H9 (cell line): Measurements from ENCODE around the gene MICAL3. TPM values are rescaled to one million over a fixed set of nuclear protein-coding genes. Genes with fewer than 3 reads are reported as not detected.

Experiments
- DNase-seq: peaks from one replicate; pipeline ENCODE4 v3.0.0-alpha.2; 2017
- H2AFZ ChIP-seq: one replicate; pipeline ENCODE4 v1.6.1; 2013; ENCODE audit warnings: mild to moderate bottlenecking, low read length, control low read depth, moderate library complexity
- H2AK5ac ChIP-seq: 2 replicates; pipeline ENCODE4 v1.6.1; 2013; ENCODE audit warnings: low read length, control low read depth, mixed read lengths; ENCODE audit not compliant: insufficient read length
- H2BK120ac ChIP-seq: one replicate; pipeline ENCODE4 v1.6.1; 2013; ENCODE audit warnings: low read depth, mild to moderate bottlenecking, low read length, control low read depth, inconsistent platforms; ENCODE audit not compliant: poor library complexity, severe bottlenecking
- H2BK12ac ChIP-seq: 2 replicates; pipeline ENCODE4 v1.6.1; 2013; ENCODE audit warnings: low read length, control low read depth, mixed read lengths, low read depth; ENCODE audit not compliant: insufficient read length
- H2BK15ac ChIP-seq: 2 replicates; pipeline ENCODE4 v1.6.1; 2013; ENCODE audit warnings: low read depth, low read length, control low read depth
- H2BK20ac ChIP-seq: one replicate; pipeline ENCODE4 v1.6.1; 2013; ENCODE audit warnings: low read depth, mild to moderate bottlenecking, low read length, control low read depth, inconsistent platforms; ENCODE audit not compliant: poor library complexity, severe bottlenecking
- H2BK5ac ChIP-seq: 2 replicates; pipeline ENCODE4 v1.6.1; 2013; ENCODE audit warnings: low read length, control low read depth, mixed read lengths; ENCODE audit not compliant: insufficient read length
- H3K14ac ChIP-seq: 2 replicates; pipeline ENCODE4 v1.6.1; 2013; ENCODE audit warnings: low read length, control low read depth; ENCODE audit not compliant: insufficient read depth
- H3K18ac ChIP-seq: 2 replicates; pipeline ENCODE4 v1.6.1; 2013; ENCODE audit warnings: low read depth, mild to moderate bottlenecking, mixed read lengths, low read length, control low read depth; ENCODE audit not compliant: insufficient read length
- H3K23ac ChIP-seq: 2 replicates; pipeline ENCODE4 v1.6.1; 2013; ENCODE audit warnings: low read length, control low read depth, mixed read lengths, low read depth; ENCODE audit not compliant: insufficient read length
- H3K23me2 ChIP-seq: 2 replicates; pipeline ENCODE4 v1.6.1; 2013; ENCODE audit warnings: low read depth, mild to moderate bottlenecking, mixed read lengths, low read length, control low read depth; ENCODE audit not compliant: insufficient read length, poor library complexity, severe bottlenecking
- H3K27ac ChIP-seq: 2 replicates; pipeline ENCODE4 v1.5.1; 2013; ENCODE audit warnings: low read length, control low read depth, mixed read lengths, low read depth; ENCODE audit not compliant: insufficient read length
- H3K27me3 ChIP-seq: 2 replicates; pipeline ENCODE4 v1.6.1; 2013; ENCODE audit warnings: low read length, control low read depth, inconsistent platforms; ENCODE audit not compliant: insufficient read depth
- H3K4ac ChIP-seq: 2 replicates; pipeline ENCODE4 v1.6.1; 2013; ENCODE audit warnings: low read depth, mild to moderate bottlenecking, control low read depth, inconsistent platforms, low read length, moderate library complexity
- H3K4me1 ChIP-seq: 2 replicates; pipeline ENCODE4 v1.6.1; 2013; ENCODE audit warnings: low read length, control low read depth, inconsistent platforms; ENCODE audit not compliant: insufficient read depth
- H3K4me2 ChIP-seq: 2 replicates; pipeline ENCODE4 v1.6.1; 2013; ENCODE audit warnings: low read length, control low read depth, mixed read lengths; ENCODE audit not compliant: insufficient read length, insufficient read depth
- H3K56ac ChIP-seq: 2 replicates; pipeline ENCODE4 v1.6.1; 2013; ENCODE audit warnings: low read depth, mild to moderate bottlenecking, mixed read lengths, low read length, control low read depth; ENCODE audit not compliant: insufficient read length
- H3K79me1 ChIP-seq: 2 replicates; pipeline ENCODE4 v1.6.1; 2013; ENCODE audit warnings: low read depth, mild to moderate bottlenecking, moderate library complexity, low read length, control low read depth, inconsistent platforms; ENCODE audit not compliant: insufficient read depth, poor library complexity, severe bottlenecking
- H3K79me2 ChIP-seq: 2 replicates; pipeline ENCODE4 v1.6.1; 2013; ENCODE audit warnings: low read length, control low read depth, inconsistent platforms; ENCODE audit not compliant: insufficient read depth
- H3K9ac ChIP-seq: 2 replicates; pipeline ENCODE4 v1.6.1; 2013; ENCODE audit warnings: low read length, control low read depth, mixed read lengths; ENCODE audit not compliant: insufficient read length; ENCODE audit errors: extremely low read depth
- H3K9me3 ChIP-seq: one replicate; pipeline ENCODE4 v1.6.1; 2013; ENCODE audit warnings: low read depth, low read length, inconsistent platforms; ENCODE audit not compliant: control insufficient read depth
- H3T11ph ChIP-seq: one replicate; pipeline ENCODE4 v1.6.1; 2013; ENCODE audit warnings: mild to moderate bottlenecking, low read length, control low read depth, inconsistent platforms
- H4K20me1 ChIP-seq: one replicate; pipeline ENCODE4 v1.6.1; 2013; ENCODE audit not compliant: control insufficient read depth, insufficient read length, insufficient read depth
- H4K5ac ChIP-seq: 2 replicates; pipeline ENCODE4 v1.6.1; 2013; ENCODE audit warnings: low read depth, mild to moderate bottlenecking, mixed read lengths, low read length, control low read depth; ENCODE audit not compliant: insufficient read length
- H4K8ac ChIP-seq: replicated peaks from 2 replicates; pipeline ENCODE4 v1.6.1; 2013; ENCODE audit warnings: low read length, control low read depth, mixed read lengths, low read depth; ENCODE audit not compliant: insufficient read length
- H4K91ac ChIP-seq: 2 replicates; pipeline ENCODE4 v1.6.1; 2013; ENCODE audit warnings: low read depth, mild to moderate bottlenecking, moderate library complexity, mixed read lengths, low read length, control low read depth; ENCODE audit not compliant: insufficient read length
- H3K27ac Mint-ChIP-seq, 3 experiments: 2 replicates in 2 of 3; 3 replicates in 1 of 3; pipeline ENCODE4 v1.8.0; 2020 to 2021; ENCODE audit warnings: mixed read lengths in 3 of 3, mild to moderate bottlenecking in 1 of 3, moderate library complexity in 1 of 3
- H3K27me3 Mint-ChIP-seq: 2 replicates; pipeline ENCODE4 v1.8.0; 2021; ENCODE audit warnings: low read depth, mild to moderate bottlenecking, moderate library complexity, mixed read lengths
- H3K36me3 Mint-ChIP-seq, 3 experiments: 2 replicates in 2 of 3; 3 replicates in 1 of 3; pipeline ENCODE4 v1.8.0; 2020 to 2021; ENCODE audit warnings: low read depth in 3 of 3, mixed read lengths in 3 of 3; ENCODE audit not compliant: insufficient read depth in 1 of 3
- H3K4me1 Mint-ChIP-seq, 2 experiments: 2 replicates each; pipeline ENCODE4 v1.8.0; 2020; ENCODE audit warnings: mixed read lengths in 2 of 2
- H3K4me3 Mint-ChIP-seq, 2 experiments: 2 replicates in 1 of 2; 3 replicates in 1 of 2; pipeline ENCODE4 v1.8.0; 2020 to 2021; ENCODE audit warnings: mild to moderate bottlenecking in 2 of 2, mixed read lengths in 2 of 2, moderate library complexity in 1 of 2
- H3K9me3 Mint-ChIP-seq, 2 experiments: 2 replicates in 1 of 2; 3 replicates in 1 of 2; pipeline ENCODE4 v1.8.0; 2020; ENCODE audit warnings: mild to moderate bottlenecking in 2 of 2, mixed read lengths in 2 of 2, moderate library complexity in 1 of 2
- CTCF ChIP-seq: fragments of 200-600 bp; sonication (generic); conservative IDR thresholded peaks from 3 replicates; pipeline ENCODE4 v1.8.0; 2021; ENCODE audit warnings: antibody characterized with exemption, mild to moderate bottlenecking
- WGBS: extraction: QIAGEN DNeasy Blood & Tissue Kit; methylation state at CpG from one replicate; pipeline ENCODE4 v1.1.7; 2013; ENCODE audit warnings: missing lambda C conversion rate, low lambda C conversion rate, mixed read lengths; ENCODE audit not compliant: insufficient read length; ENCODE audit errors: extremely low coverage; 5-methylcytosine and 5-hydroxymethylcytosine counted together
- total RNA-seq: library from RNA; stranded (reverse); gene quantifications from 2 replicates; pipeline ENCODE4 v1.2.1, GENCODE V29; 2021

MICAL3 gene
- total RNA-seq, 1 experiment from 2014 or later = 50.2 TPM

DNA sequence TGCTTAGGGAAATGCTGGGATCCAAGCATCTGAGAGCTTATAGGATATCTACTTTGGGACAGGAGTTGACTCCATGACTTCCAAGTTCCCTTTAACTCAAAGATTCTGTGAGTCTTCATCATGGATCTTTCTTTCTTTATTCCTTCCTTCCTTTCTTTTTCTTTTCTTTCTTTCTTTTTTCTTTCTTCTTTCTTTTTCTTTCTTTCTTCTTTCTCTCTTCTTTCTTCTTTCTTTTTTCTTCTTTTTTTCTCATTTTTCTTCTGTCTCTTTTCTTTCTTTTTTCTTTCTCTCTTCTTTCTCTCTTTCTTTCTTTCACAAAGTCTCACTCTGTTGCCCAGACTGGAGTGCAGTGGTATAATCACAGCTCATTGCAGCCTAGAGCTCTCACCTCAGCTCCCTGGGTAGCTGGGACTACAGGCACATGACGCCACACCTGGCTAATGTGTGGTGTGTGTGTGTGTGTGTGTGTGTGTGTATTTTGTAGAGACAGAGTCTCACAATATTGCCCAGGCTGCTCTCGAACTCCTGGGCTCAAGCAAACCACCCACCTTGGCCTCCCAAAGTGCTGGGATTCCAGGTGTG, 5.4 kb upstream of the MICAL3 start:
- H3K4ac ChIP-seq = no peak overlapping the region
- no peak overlapping the region for H4K5ac ChIP-seq
- peaks cover 6 to 10% of the 10 kb centered on the region in 2 experiments for H3K4me1 Mint-ChIP-seq
- H2AFZ ChIP-seq = no peak overlapping the region
- peaks cover 56% of the 10 kb centered on the region for H3K27me3 Mint-ChIP-seq
- no peak overlapping the region for H3K4me2 ChIP-seq
- no peak overlapping the region for H2BK20ac ChIP-seq
- no peak for TF ChIP-seq CTCF
- H3K56ac ChIP-seq = no peak overlapping the region
- no peak overlapping the region for H2BK120ac ChIP-seq
- no peaks in the 10 kb centered on the region for H3K9me3 Mint-ChIP-seq
- no peak overlapping the region for H4K91ac ChIP-seq
- no peaks in the 10 kb centered on the region for H3K4me1 ChIP-seq
- H3K4me3 Mint-ChIP-seq = no peak overlapping the region
- DNase-seq = no peak
- H3K27ac ChIP-seq = no peak overlapping the region
- no CpG with 5 or more reads among the region's 2 CpGs for WGBS
- no peak overlapping the region for H2BK12ac ChIP-seq
- no peaks in the 10 kb centered on the region for H3K79me1 ChIP-seq
- H3K18ac ChIP-seq = no peak overlapping the region
- H4K20me1 ChIP-seq = no peaks in the 10 kb centered on the region
- H3K79me2 ChIP-seq = no peaks in the 10 kb centered on the region
- no peak overlapping the region for H3K23ac ChIP-seq
- no peak overlapping the region for H4K8ac ChIP-seq
- no peaks in the 10 kb centered on the region for H3K9me3 ChIP-seq
- H2BK15ac ChIP-seq = no peak overlapping the region
- no peak overlapping the region for H3T11ph ChIP-seq
- no peak overlapping the region for H2AK5ac ChIP-seq
- no peaks in the 10 kb centered on the region for H3K36me3 Mint-ChIP-seq
- peaks cover under 1% of the 10 kb centered on the region for H3K23me2 ChIP-seq
- H2BK5ac ChIP-seq = no peak overlapping the region
- H3K14ac ChIP-seq = no peak overlapping the region
- no peak overlapping the region for H3K27ac Mint-ChIP-seq
- peaks cover 8% of the 10 kb centered on the region; the same call in 1 of the 2 replicates for H3K27me3 ChIP-seq
- no peak overlapping the region for H3K9ac ChIP-seq
